GM20000 (cell line): ENCODE measurements around the gene NOS1AP.

Source experiments
- DNase-seq: peaks from one replicate; pipeline ENCODE4 v3.0.0; 2012; ENCODE audit warnings: low spot score
- TF ChIP-seq, protein P1 (sequence below): IDR thresholded peaks from 2 replicates; pipeline ENCODE4 v1.5.1; 2012; ENCODE audit warnings: mild to moderate bottlenecking, control low read depth; ENCODE audit errors: extremely low read depth, missing control alignments

Gene NOS1AP

DNA sequence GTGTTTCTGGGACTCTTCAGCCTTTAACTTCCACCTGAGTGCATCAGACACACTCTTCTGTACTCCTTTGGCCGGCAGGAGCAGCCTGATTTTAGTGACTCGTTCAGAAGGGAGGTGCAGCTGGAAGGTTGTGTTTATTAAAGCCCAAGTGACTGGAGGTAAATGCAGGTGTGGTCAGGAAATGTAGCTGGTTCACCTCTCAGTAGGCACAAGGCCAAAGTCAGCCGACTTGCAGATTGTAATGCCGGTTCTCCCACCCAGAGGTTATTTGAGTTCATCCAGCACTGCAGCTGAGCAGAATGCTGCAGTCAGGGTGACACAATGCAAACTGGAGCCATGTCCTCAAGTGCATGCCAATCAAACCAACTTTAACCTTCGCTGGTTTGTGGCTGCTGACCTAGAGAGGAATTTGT lies 215.7 kb downstream of the NOS1AP start:
- no peak for DNase-seq
- TF ChIP-seq, protein P1, sequence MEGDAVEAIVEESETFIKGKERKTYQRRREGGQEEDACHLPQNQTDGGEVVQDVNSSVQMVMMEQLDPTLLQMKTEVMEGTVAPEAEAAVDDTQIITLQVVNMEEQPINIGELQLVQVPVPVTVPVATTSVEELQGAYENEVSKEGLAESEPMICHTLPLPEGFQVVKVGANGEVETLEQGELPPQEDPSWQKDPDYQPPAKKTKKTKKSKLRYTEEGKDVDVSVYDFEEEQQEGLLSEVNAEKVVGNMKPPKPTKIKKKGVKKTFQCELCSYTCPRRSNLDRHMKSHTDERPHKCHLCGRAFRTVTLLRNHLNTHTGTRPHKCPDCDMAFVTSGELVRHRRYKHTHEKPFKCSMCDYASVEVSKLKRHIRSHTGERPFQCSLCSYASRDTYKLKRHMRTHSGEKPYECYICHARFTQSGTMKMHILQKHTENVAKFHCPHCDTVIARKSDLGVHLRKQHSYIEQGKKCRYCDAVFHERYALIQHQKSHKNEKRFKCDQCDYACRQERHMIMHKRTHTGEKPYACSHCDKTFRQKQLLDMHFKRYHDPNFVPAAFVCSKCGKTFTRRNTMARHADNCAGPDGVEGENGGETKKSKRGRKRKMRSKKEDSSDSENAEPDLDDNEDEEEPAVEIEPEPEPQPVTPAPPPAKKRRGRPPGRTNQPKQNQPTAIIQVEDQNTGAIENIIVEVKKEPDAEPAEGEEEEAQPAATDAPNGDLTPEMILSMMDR, result no peak

DNA sequence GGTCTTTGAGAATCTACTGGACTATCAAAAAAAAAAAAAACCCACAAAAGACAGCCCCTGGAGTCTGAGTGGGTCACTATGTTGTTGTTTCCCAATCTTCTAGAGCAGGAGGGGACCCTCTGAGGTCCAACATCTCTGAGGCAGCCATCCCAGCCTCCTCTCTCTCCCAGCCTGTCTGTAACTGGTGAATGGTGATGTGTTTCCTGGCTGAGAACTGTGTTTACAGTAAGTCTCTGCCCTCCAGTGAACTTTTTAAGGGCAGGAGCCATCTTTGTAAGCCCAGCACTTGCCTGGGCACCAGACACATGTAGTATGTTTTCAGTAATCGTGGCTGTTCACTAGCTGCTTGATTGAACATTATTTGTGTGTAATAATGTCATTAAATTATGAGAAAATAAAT lies 221.5 kb downstream of the NOS1AP start:
- TF ChIP-seq, protein P1, result no peak
- DNase-seq, result no peak

DNA sequence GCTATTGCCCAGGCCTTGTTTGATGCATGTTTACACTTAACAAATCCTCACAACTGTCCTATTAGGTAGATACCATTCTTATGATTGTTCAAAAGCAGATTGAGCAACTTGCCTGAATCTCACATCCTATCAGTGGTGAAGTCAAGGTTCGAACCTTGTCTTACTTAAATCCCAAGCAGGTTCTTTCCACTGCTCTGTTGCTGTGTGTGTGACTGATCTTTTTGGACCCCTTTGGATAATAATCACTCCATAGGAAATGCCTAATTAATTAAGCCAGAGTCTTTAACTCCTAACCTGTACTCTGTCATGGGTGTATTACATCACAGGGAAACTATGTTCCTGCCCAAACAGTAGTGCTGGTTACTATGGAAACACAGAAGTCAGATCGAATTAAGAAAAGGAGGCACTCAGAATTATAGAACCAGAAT lies 222.9 kb downstream of the NOS1AP start:
- DNase-seq, result no peak
- TF ChIP-seq, protein P1, result no peak

DNA sequence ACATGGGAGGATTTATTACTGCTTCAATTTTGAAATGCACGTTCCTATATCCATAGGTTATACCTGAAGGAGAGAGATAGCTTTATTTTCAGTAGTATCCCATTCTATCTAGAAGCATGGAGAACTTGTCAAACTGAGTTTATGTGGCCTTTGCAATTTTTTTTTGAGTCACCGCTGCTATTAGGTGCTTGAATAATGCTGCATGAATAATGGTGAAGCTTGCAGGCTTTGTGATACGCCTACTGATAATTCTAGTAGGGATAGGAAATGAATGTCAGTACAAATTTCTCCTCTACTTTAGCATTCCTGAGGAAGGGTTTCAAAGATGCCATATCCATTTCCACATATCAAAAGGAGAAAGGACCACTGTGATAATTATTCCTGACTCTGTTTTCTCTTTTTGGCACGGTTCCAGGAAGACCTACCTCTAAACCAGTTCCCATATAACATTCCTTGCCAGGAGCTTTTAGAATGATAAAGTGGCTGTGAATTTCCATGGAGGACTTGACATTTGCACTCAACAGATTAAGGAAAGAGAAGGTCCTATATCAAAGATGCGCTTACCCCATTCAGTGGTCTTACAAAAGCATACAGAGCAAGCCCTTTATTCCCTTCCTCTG lies 223.7 kb downstream of the NOS1AP start:
- TF ChIP-seq, protein P1, result no peak
- DNase-seq, result no peak

DNA sequence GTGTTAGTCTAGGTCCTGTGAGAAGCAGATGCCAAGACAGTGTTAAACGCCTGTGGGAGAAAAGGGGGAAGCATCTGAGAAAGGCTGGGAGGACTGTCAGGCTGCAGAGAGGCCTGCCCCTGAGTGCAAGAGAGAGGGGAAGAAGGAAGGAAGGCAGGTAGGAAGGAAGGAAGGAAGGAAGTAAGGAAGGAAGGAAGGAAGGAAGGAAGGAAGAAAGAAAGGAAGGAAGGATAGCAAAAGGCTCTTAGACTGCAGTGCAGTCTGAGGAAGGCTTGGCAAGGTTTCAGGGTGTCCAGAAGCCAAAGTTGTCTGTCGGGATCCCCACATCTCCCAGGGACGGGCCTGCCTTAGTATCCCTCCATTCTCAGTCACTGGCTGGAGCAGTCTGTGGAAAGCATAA lies 224.5 kb downstream of the NOS1AP start:
- TF ChIP-seq, protein P1, result no peak
- DNase-seq, result no peak

DNA sequence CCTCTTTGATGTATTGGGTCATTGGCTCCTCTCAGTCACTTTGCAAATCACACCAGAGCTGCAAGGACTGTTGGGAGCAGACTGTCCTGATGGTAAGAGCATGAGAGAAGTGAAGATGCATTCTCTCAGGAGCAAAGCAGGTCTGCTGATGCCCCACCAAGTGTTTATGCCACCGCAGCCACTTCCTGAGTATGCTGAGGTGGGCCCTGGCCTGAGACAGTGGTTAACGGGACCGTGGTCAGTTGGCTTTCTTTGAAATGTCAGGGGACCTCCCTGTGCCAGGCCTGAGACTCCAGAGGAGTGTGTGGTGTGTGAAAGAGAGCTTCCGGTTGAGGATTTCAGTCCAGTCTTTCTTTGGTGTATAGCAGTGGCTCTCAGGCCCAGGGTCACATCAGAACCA lies 227.7 kb downstream of the NOS1AP start:
- DNase-seq, result no peak
- TF ChIP-seq, protein P1, result no peak

DNA sequence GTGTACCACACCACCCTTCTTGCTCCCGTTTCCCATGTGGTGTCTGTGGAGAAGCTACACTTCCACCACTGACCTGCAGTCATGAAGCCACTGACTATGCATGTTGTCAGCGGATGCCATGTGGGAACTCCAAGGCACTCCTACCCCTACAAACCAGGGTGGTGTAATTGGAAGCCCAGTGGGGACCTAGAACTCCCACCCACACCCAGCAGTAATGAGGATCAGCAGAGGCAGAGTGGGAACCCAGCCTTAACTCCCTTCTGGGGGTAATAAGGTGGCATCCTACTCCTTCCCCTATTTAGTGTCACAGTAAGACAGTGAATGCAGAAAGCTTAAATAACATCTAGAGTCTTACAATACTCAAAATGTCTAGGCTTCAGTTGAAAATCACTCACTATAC lies 228.8 kb downstream of the NOS1AP start:
- TF ChIP-seq, protein P1, result no peak
- no peak for DNase-seq
